CD14-positive monocyte (primary cell): ENCODE results near the gene CST7. TPM values are rescaled to one million over a fixed set of nuclear protein-coding genes. Genes with fewer than 3 reads are reported as not detected.

Experiments used
- DNase-seq, 3 donors: peaks; one replicate each; pipeline ENCODE4 v3.0.0-alpha.2; 2011 to 2022
- H2AFZ ChIP-seq: 2 replicates; pipeline ENCODE4 v1.6.0; 2012; ENCODE audit warnings: mild to moderate bottlenecking, low read depth, low read length, inconsistent platforms; ENCODE audit not compliant: insufficient read depth, poor library complexity, severe bottlenecking
- H3K27ac ChIP-seq, 2 donors: 1 replicate in 1 of 2; 2 replicates in 1 of 2; pipeline ENCODE4 v1.5.1; 2012 to 2013; ENCODE audit warnings: low read length in 2 of 2, control low read depth in 1 of 2, inconsistent platforms in 1 of 2, low read depth in 1 of 2, mild to moderate bottlenecking in 1 of 2
- H3K27me3 ChIP-seq, 2 donors: one replicate each; pipeline versions ENCODE4 v1.6.0 to v1.6.1; 2011 to 2013; ENCODE audit warnings: low read length in 2 of 2; ENCODE audit not compliant: control insufficient read depth in 2 of 2, insufficient read depth in 2 of 2
- H3K36me3 ChIP-seq, 2 donors: replicated peaks in 1 of 2; 1 replicate in 1 of 2; 2 replicates in 1 of 2; pipeline versions ENCODE4 v1.5.1 to v1.6.1; 2012 to 2013; ENCODE audit warnings: low read length in 2 of 2, control low read depth in 1 of 2, inconsistent platforms in 1 of 2, mild to moderate bottlenecking in 1 of 2; ENCODE audit not compliant: insufficient read depth in 2 of 2, control insufficient read depth in 1 of 2
- H3K4me1 ChIP-seq, 2 donors: 1 replicate in 1 of 2; 2 replicates in 1 of 2; pipeline versions ENCODE4 v1.5.1 to v1.6.1; 2012 to 2013; ENCODE audit warnings: low read length in 2 of 2, control low read depth in 1 of 2, inconsistent platforms in 1 of 2, mild to moderate bottlenecking in 1 of 2, moderate library complexity in 1 of 2; ENCODE audit not compliant: insufficient read depth in 2 of 2, control insufficient read depth in 1 of 2
- H3K4me2 ChIP-seq: replicated peaks from 2 replicates; pipeline ENCODE3; 2012; ENCODE audit warnings: low read length, moderate library complexity, mild to moderate bottlenecking; ENCODE audit not compliant: poor library complexity, severe bottlenecking; ENCODE audit errors: extremely low read depth
- H3K4me3 ChIP-seq, 3 experiments: fragments of 200-600 bp in 1 of 3; sonication (generic) in 1 of 3; replicated peaks in 1 of 3; 1 replicate in 2 of 3; 2 replicates in 1 of 3; pipeline ENCODE4 v1.5.1; 2011 to 2013; ENCODE audit warnings: low read length in 3 of 3, mild to moderate bottlenecking in 3 of 3, control low read depth in 2 of 3, low read depth in 2 of 3, inconsistent platforms in 1 of 3, moderate library complexity in 1 of 3
- H3K79me2 ChIP-seq: 2 replicates; pipeline ENCODE4 v1.6.0; 2012; ENCODE audit warnings: mild to moderate bottlenecking, control low read depth, inconsistent platforms, low read length, moderate library complexity; ENCODE audit not compliant: insufficient read depth
- H3K9ac ChIP-seq: 2 replicates; pipeline ENCODE4 v1.6.0; 2017; ENCODE audit warnings: low read length, mild to moderate bottlenecking; ENCODE audit not compliant: insufficient read depth, poor library complexity, severe bottlenecking
- H3K9me3 ChIP-seq, 2 donors: replicated peaks in 1 of 2; 1 replicate in 1 of 2; 2 replicates in 1 of 2; pipeline versions ENCODE4 v1.5.1 to v1.6.1; 2012 to 2013; ENCODE audit warnings: low read length in 2 of 2, control low read depth in 1 of 2; ENCODE audit not compliant: control insufficient read depth in 1 of 2, insufficient read depth in 1 of 2
- H4K20me1 ChIP-seq: 2 replicates; pipeline ENCODE4 v1.6.0; 2012; ENCODE audit warnings: mild to moderate bottlenecking, low read length, control low read depth, moderate library complexity; ENCODE audit not compliant: insufficient read depth
- H3K27ac Mint-ChIP-seq, 7 donors: one replicate each; pipeline ENCODE4 v1.8.0; 2020; ENCODE audit warnings: mild to moderate bottlenecking in 7 of 7, mixed read lengths in 7 of 7, moderate library complexity in 6 of 7, inconsistent platforms in 2 of 7
- H3K27me3 Mint-ChIP-seq, 3 donors: one replicate each; pipeline ENCODE4 v1.8.0; 2021 to 2022; ENCODE audit warnings: low read depth in 3 of 3, mild to moderate bottlenecking in 3 of 3, mixed read lengths in 3 of 3, moderate library complexity in 3 of 3, inconsistent platforms in 1 of 3
- H3K36me3 Mint-ChIP-seq, 2 donors: one replicate each; pipeline ENCODE4 v1.8.0; 2020; ENCODE audit warnings: mixed read lengths in 2 of 2, inconsistent platforms in 1 of 2, mild to moderate bottlenecking in 1 of 2
- H3K4me1 Mint-ChIP-seq: one replicate; pipeline ENCODE4 v1.8.0; 2020; ENCODE audit warnings: mild to moderate bottlenecking, mixed read lengths
- H3K4me3 Mint-ChIP-seq, 2 donors: one replicate each; pipeline ENCODE4 v1.8.0; 2020; ENCODE audit warnings: mild to moderate bottlenecking in 2 of 2, mixed read lengths in 2 of 2, moderate library complexity in 1 of 2
- H3K9me3 Mint-ChIP-seq, 7 donors: one replicate each; pipeline ENCODE4 v1.8.0; 2020 to 2022; ENCODE audit warnings: mixed read lengths in 7 of 7, mild to moderate bottlenecking in 6 of 7, moderate library complexity in 6 of 7, inconsistent platforms in 2 of 7
- WGBS: methylation state at CpG from one replicate; pipeline ENCODE4 v1.1.5; 2013; ENCODE audit warnings: missing lambda C conversion rate; ENCODE audit not compliant: insufficient coverage; 5-methylcytosine and 5-hydroxymethylcytosine counted together
- intact Hi-C, 2 donors: fragments of 100-400 bp; cut with micrococcal nuclease; formaldehyde crosslinking; loops; one replicate each; pipeline versions ENCODE4 v1.15.0 to v1.15.1; 2023
- polyA plus RNA-seq, 3 donors: library from polyadenylated mRNA; depleted of rRNA in 1 of 3; unstranded in 2 of 3; stranded (reverse) in 1 of 3; fragments of 300-500 nt in 2 of 3; fragments of >200 nt in 1 of 3; fragmentation: Illumina TruSeq in 2 of 3; gene quantifications; 1 replicate in 2 of 3; 2 replicates in 1 of 3; pipeline ENCODE4 v1.2.3, GENCODE V29; 2012 to 2021
- TF ChIP-seq, protein P1 (sequence below): fragments of 200-600 bp; IDR thresholded peaks from one replicate; pipeline ENCODE4 v1.8.0; 2022; ENCODE audit warnings: antibody characterized with exemption, mild to moderate bottlenecking

Gene CST7
- polyA plus RNA-seq, 3 donors, result 1.2 to 3.2 (median 1.8) TPM

DNA sequence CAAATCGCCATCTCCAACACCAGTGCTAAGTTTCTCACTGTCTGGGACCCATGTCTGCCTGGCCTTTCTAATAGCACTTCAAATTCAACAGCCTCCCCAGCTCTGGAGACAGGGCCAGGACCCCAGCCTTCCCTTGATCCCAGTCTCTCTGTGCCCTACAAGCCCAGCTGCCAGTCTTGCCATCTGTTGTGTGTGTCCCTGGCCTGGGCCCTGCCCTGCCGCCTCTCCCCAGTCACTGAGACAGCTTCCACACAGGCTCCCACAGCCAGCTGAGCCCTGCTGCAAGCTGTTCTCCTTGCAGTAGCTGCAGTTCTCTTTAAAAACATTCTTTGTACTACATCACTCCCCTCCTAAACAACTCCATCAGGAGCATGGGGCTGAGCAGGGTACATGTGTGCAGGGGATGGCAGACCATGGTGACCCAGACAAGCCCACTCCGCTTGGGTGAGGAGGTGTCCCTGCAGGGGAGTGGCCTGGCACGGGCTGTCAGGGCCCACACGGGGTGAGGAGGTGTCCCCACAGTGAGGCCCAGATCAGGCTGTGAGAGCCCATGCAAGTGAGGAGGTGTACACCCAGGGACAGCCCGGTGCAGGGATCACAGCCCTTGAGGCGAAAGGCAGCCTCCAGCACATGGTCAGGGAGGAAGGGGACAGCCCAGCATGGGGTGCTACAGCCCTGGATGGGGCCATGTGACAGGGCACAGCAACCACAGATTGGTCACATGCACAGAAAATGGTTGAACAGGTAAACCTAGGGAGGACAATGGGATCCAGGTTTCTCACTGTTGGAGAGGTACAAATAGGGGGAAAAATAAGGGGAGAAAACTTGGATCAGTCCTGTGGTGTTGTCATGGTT, 16.2 kb downstream of the CST7 start:
- Histone ChIP-seq H3K27me3 (no peaks in the 10 kb centered on the region), H3K4me2 (no peak overlapping the region), H3K27ac (no peak overlapping the region), H3K4me1 (peaks cover 6 to 8% of the 10 kb centered on the region in 2 donors), H4K20me1 (no peaks in the 10 kb centered on the region), H3K9ac (no peak overlapping the region), H3K9me3 (no peaks in the 10 kb centered on the region), H3K36me3 (peaks cover 90 to 99% of the 10 kb centered on the region in 2 donors), H3K4me3 (no peak overlapping the region), H3K79me2 (no peaks in the 10 kb centered on the region), H2AFZ (no peak overlapping the region)
- DNase-seq, result no peak
- peaks cover 6% of the 10 kb centered on the region for H3K4me1 Mint-ChIP-seq
- peaks cover 94 to 97% of the 10 kb centered on the region in 2 donors for H3K36me3 Mint-ChIP-seq
- TF ChIP-seq, protein P1, sequence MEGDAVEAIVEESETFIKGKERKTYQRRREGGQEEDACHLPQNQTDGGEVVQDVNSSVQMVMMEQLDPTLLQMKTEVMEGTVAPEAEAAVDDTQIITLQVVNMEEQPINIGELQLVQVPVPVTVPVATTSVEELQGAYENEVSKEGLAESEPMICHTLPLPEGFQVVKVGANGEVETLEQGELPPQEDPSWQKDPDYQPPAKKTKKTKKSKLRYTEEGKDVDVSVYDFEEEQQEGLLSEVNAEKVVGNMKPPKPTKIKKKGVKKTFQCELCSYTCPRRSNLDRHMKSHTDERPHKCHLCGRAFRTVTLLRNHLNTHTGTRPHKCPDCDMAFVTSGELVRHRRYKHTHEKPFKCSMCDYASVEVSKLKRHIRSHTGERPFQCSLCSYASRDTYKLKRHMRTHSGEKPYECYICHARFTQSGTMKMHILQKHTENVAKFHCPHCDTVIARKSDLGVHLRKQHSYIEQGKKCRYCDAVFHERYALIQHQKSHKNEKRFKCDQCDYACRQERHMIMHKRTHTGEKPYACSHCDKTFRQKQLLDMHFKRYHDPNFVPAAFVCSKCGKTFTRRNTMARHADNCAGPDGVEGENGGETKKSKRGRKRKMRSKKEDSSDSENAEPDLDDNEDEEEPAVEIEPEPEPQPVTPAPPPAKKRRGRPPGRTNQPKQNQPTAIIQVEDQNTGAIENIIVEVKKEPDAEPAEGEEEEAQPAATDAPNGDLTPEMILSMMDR, result no peak
- H3K27ac Mint-ChIP-seq, result peak overlapping the region in 3 of 7 donors; percentile 2 to 29 (median 18)
- H3K4me3 Mint-ChIP-seq, result no peak overlapping the region
- WGBS, result 100% methylated on average over 5 of the region's 7 CpGs
- no peaks in the 10 kb centered on the region for H3K9me3 Mint-ChIP-seq
- intact Hi-C loops, result no loop called here
- H3K27me3 Mint-ChIP-seq, result peaks cover 0 to 6% (median 0%) of the 10 kb centered on the region in 3 donors

- 98% methylated on average over 9 of the region's 15 CpGs for WGBS
- Histone ChIP-seq H3K4me2 (no peak overlapping the region), H2AFZ (no peak overlapping the region), H3K79me2 (no peaks in the 10 kb centered on the region), H3K9ac (no peak overlapping the region), H3K4me3 (no peak overlapping the region), H3K9me3 (no peaks in the 10 kb centered on the region), H3K36me3 (peaks cover 81 to 90% of the 10 kb centered on the region in 2 donors), H3K27me3 (no peaks in the 10 kb centered on the region), H3K27ac (no peak overlapping the region), H4K20me1 (no peaks in the 10 kb centered on the region), H3K4me1 (peaks cover 17 to 20% of the 10 kb centered on the region in 2 donors)
- no peak for DNase-seq
- no peaks in the 10 kb centered on the region for H3K9me3 Mint-ChIP-seq
- intact Hi-C loops, result no loop called here
- peak overlapping the region in 3 of 7 donors; percentile 2 to 46 (median 8) for H3K27ac Mint-ChIP-seq
- H3K4me1 Mint-ChIP-seq, result peaks cover 18% of the 10 kb centered on the region
- TF ChIP-seq, protein P1, result no peak
- H3K4me3 Mint-ChIP-seq, result no peak overlapping the region
- H3K27me3 Mint-ChIP-seq, result peaks cover 0 to 6% (median 0%) of the 10 kb centered on the region in 3 donors
- peaks cover 86 to 93% of the 10 kb centered on the region in 2 donors for H3K36me3 Mint-ChIP-seq
These were observed 17.4 kb downstream of the CST7 start for GRCh38 chr20:24966317-24967012.
